SK-N-MC (cell line): Measurements from ENCODE around the gene MYRFL.

Experiments used
- EZH2 ChIP-seq: fragments of 200-600 bp; sonication (generic); IDR thresholded peaks from one replicate; pipeline ENCODE4 v1.6.1; 2017; ENCODE audit warnings: antibody characterized with exemption
- POLR2AphosphoS5 ChIP-seq: IDR thresholded peaks from 2 replicates; pipeline ENCODE4 v1.6.1; 2012; ENCODE audit warnings: mild to moderate bottlenecking, low read depth, low read length, borderline replicate concordance

DNA sequence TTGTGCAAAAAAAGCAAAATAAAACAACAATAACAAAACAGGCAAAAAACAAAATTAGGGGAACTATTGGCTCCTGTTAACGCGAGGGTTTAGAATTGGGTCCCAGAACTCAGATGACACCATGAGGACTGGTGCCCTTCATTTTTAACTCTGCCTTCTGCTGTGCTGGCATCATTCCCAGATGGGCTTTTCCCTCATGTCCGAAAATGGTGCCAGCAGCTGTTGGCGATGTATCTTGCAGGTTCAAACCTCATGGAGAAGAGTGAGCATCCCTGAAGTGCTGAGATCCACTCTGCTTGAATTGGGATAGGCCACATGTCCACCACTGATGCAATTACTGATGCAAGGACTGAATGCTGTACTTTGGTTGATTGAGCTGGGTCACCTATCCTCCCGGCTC lies 61.1 kb downstream of the MYRFL start:
- TF ChIP-seq POLR2AphosphoS5 (no peak), EZH2 (no peak)
